Left cardiac atrium (tissue), 4 donors: ENCODE measurements around the gene PIK3R2. TPM values are rescaled to one million over a fixed set of nuclear protein-coding genes. Genes with fewer than 3 reads are reported as not detected.

Source experiments
- ATAC-seq, 2 donors: fragments of 200-7000 bp; cut with Tn5 transposase; one replicate each; pipeline ENCODE4 v1.9.1; 2020; ENCODE audit warnings: mild to moderate bottlenecking in 2 of 2, moderate library complexity in 2 of 2
- DNase-seq: peaks from one replicate; pipeline ENCODE4 v3.0.0-alpha.2; 2020
- intact Hi-C, 2 donors: fragments of 100-400 bp; cut with DNase I; formaldehyde crosslinking; loops; one replicate each; pipeline versions ENCODE4 v1.14.1 to v1.15.1; 2022 to 2023
- total RNA-seq, 2 donors: library from RNA; stranded (reverse); fragmentation: NEBNext Ultra II Directional; extraction: Animal tissue kit (Norgen Biotek cat#: 25700); gene quantifications; one replicate each; pipeline ENCODE4 v1.2.1, GENCODE V29; 2021
- donor health status: DM: no; HTN: yes; CAD: no.
- donor health status: DM: no; HTN: yes; CAD: no; lungs with severe emphysema.
- donor health status: DM: yes; HTN: yes; CAD: no.
- donor health status: Dilated cardiomyopathy.

Gene PIK3R2
- total RNA-seq, 2 donors from 2014 or later, result 22.1 to 24.5 TPM

GRCh38 chr19:18192673-18193387, 39.9 kb downstream of the PIK3R2 start, which contains the start of gene MPV17L2:
Gene MPV17L2 (plus strand): TSS chr19:18193218. CDS start chr19:18193282, 64 bp downstream.
- DNase-seq (peak; percentile 100), ATAC-seq (peak; percentile 95 to 96)
- intact Hi-C loops, result no loop called here

- intact Hi-C loops, result no loop called here
- DNase-seq, result peak; percentile 41
- no peak for ATAC-seq
These were observed 40.6 kb downstream of the PIK3R2 start for GRCh38 chr19:18193388-18194180.

- DNase-seq (no peak), ATAC-seq (no peak)
- intact Hi-C loops, result no loop called here
These were observed 41.2 kb downstream of the PIK3R2 start for GRCh38 chr19:18194181-18194530.

GRCh38 chr19:18194554-18195238, 41.7 kb downstream of the PIK3R2 start:
- DNase-seq (peak; percentile 51), ATAC-seq (no peak)
- intact Hi-C loops, result no loop called here

GRCh38 chr19:18196511-18196845, 43.5 kb downstream of the PIK3R2 start:
- intact Hi-C loops, result no loop called here
- DNase-seq (no peak), ATAC-seq (no peak)

- intact Hi-C loops, result no loop called here
- ATAC-seq (no peak), DNase-seq (no peak)
These were observed 44.3 kb downstream of the PIK3R2 start for GRCh38 chr19:18197306-18197705.

- DNase-seq (no peak), ATAC-seq (no peak)
- intact Hi-C loops, result no loop called here
These were observed 45.0 kb downstream of the PIK3R2 start for GRCh38 chr19:18197941-18198340.

GRCh38 chr19:18198374-18198773, 45.4 kb downstream of the PIK3R2 start:
- ATAC-seq (no peak), DNase-seq (no peak)
- intact Hi-C loops, result no loop called here

GRCh38 chr19:18202397-18202777, 49.4 kb downstream of the PIK3R2 start:
- ATAC-seq (no peak), DNase-seq (no peak)
- intact Hi-C loops, result loop anchor here in 1 of 2 donors (10.0 kb wide), 1 partner anchor 212 kb away; the partner anchor contains the start of gene SSBP4

GRCh38 chr19:18202778-18203407, 49.9 kb downstream of the PIK3R2 start:
- ATAC-seq (no peak), DNase-seq (peak; percentile 46)
- intact Hi-C loops, result loop anchor here in 1 of 2 donors (10.0 kb wide), 1 partner anchor 212 kb away; the partner anchor contains the start of gene SSBP4

GRCh38 chr19:18203408-18203862, 50.5 kb downstream of the PIK3R2 start:
- intact Hi-C loops, result loop anchor here in 1 of 2 donors (10.0 kb wide), 1 partner anchor 211 kb away; the partner anchor contains the start of gene SSBP4
- ATAC-seq (peak in 1 of 2 donors; percentile 4), DNase-seq (peak; percentile 60)

- DNase-seq (peak; percentile 100), ATAC-seq (peak; percentile 94 to 96)
- intact Hi-C loops, result loop anchor here in 1 of 2 donors (10.0 kb wide), 1 partner anchor 211 kb away; the partner anchor contains the start of gene SSBP4
These were observed 51.0 kb downstream of the PIK3R2 start, which contains the start of gene RAB3A for GRCh38 chr19:18203863-18204393. Gene RAB3A (minus strand): TSS chr19:18204042. CDS start chr19:18202740, 1,302 bp downstream.

GRCh38 chr19:18204394-18205199, 51.6 kb downstream of the PIK3R2 start:
- DNase-seq, result no peak
- peak; percentile 15 to 38 for ATAC-seq
- intact Hi-C loops, result loop anchor here in 1 of 2 donors (10.0 kb wide), 1 partner anchor 210 kb away; the partner anchor contains the start of gene SSBP4

GRCh38 chr19:18205200-18205892, 52.4 kb downstream of the PIK3R2 start:
- intact Hi-C loops, result loop anchor here in 1 of 2 donors (10.0 kb wide), 1 partner anchor 209 kb away; the partner anchor contains the start of gene SSBP4
- ATAC-seq (peak; percentile 41 to 46), DNase-seq (peak; percentile 87)

GRCh38 chr19:18206018-18206417, 53.1 kb downstream of the PIK3R2 start:
- intact Hi-C loops, result loop anchor here in 1 of 2 donors (2.0 to 10.0 kb wide), 2 partner anchors 121 to 209 kb away; partner anchors contain the start of gene SSBP4
- ATAC-seq, result no peak
- no peak for DNase-seq

- intact Hi-C loops, result loop anchor here in 1 of 2 donors (1.0 to 10.0 kb wide), 2 partner anchors 43 to 206 kb away; partner anchors contain the start of gene SSBP4
- ATAC-seq (no peak), DNase-seq (peak; percentile 64)
These were observed 55.4 kb downstream of the PIK3R2 start for GRCh38 chr19:18208098-18208951.
